Endothelial cell of umbilical vein (primary cell): Measurements from ENCODE around the gene TCEAL4. TPM values are rescaled to one million over a fixed set of nuclear protein-coding genes. Genes with fewer than 3 reads are reported as not detected.

Experiments used
- BruUV-seq: library from RNA; stranded (reverse); fragments of 400-500 nt; replicated peaks from 2 replicates; lab custom pipeline; 2021; lab: Mats Ljungman, UMichigan
- CTCF ChIA-PET: fragments of 300-600, 350-600 bp; sonication (Branson Sonifier 250); formaldehyde crosslinking; loops from one replicate; lab custom pipeline; 2021; ENCODE audit warnings: antibody characterized with exemption, inconsistent platforms; lab: Charles Lee
- POLR2A ChIA-PET: fragments of 300-600, 350-600 bp; sonication (Branson Sonifier 250); formaldehyde crosslinking; loops from one replicate; lab custom pipeline; 2021; ENCODE audit warnings: antibody characterized with exemption, inconsistent platforms; lab: Charles Lee
- DNase-seq: peaks from one replicate; pipeline ENCODE4 v3.0.0-alpha.2; 2011; ENCODE audit warnings: low read depth, low spot score
- FAIRE-seq: peaks from 2 replicates; lab custom pipeline; 2011; peaks lifted over from hg19 to GRCh38; lab: Jason Lieb, UNC
- H2AFZ ChIP-seq: 2 replicates; pipeline ENCODE4 v1.6.0; 2012; ENCODE audit warnings: low read depth, low read length, control low read depth, inconsistent platforms
- H3K27ac ChIP-seq: 2 replicates; pipeline ENCODE4 v1.5.1; 2011; ENCODE audit warnings: low read depth, mild to moderate bottlenecking, control low read depth, low read length, moderate library complexity; ENCODE audit not compliant: insufficient read depth
- H3K27me3 ChIP-seq, 2 experiments: 2 replicates each; pipeline versions ENCODE4 v1.6.0 to v1.6.1; 2011; ENCODE audit warnings: low read length in 2 of 2, mixed read lengths in 1 of 2; ENCODE audit not compliant: control insufficient read depth in 2 of 2, insufficient read depth in 2 of 2
- H3K36me3 ChIP-seq, 2 experiments: 2 replicates in 1 of 2; 3 replicates in 1 of 2; pipeline ENCODE4 v1.5.1; 2011; ENCODE audit warnings: low read length in 2 of 2, mild to moderate bottlenecking in 1 of 2, moderate library complexity in 1 of 2; ENCODE audit not compliant: control insufficient read depth in 2 of 2, insufficient read depth in 2 of 2; ENCODE audit errors: extremely low read depth in 1 of 2
- H3K4me1 ChIP-seq: 3 replicates; pipeline ENCODE4 v1.5.1; 2011; ENCODE audit warnings: mild to moderate bottlenecking, low read length; ENCODE audit not compliant: control insufficient read depth, insufficient read depth; ENCODE audit errors: extremely low read depth
- H3K4me2 ChIP-seq: 2 replicates; pipeline ENCODE4 v1.6.1; 2011; ENCODE audit warnings: low read length, control low read depth, mixed read lengths; ENCODE audit not compliant: insufficient read depth
- H3K4me3 ChIP-seq, 3 experiments: fragments of 200-600 bp in 1 of 3; sonication (generic), shearing (Covaris generic) in 1 of 3; replicated peaks in 1 of 3; 2 replicates each; pipeline ENCODE4 v1.5.1; 2011 to 2016; ENCODE audit warnings: control low read depth in 3 of 3, low read length in 3 of 3, mild to moderate bottlenecking in 2 of 3, inconsistent platforms in 1 of 3, low read depth in 1 of 3, moderate library complexity in 1 of 3; ENCODE audit not compliant: insufficient read depth in 1 of 3
- H3K79me2 ChIP-seq: 2 replicates; pipeline ENCODE4 v1.6.0; 2012; ENCODE audit warnings: low read length, inconsistent platforms; ENCODE audit not compliant: control insufficient read depth, insufficient read depth
- H3K9ac ChIP-seq: replicated peaks from 2 replicates; pipeline ENCODE3; 2011; ENCODE audit warnings: low read length, control low read depth; ENCODE audit not compliant: insufficient read depth; ENCODE audit errors: extremely low read depth
- H3K9me1 ChIP-seq: replicated peaks from 3 replicates; pipeline ENCODE4 v1.6.0; 2011; ENCODE audit warnings: mild to moderate bottlenecking, low read length; ENCODE audit not compliant: control insufficient read depth, insufficient read depth; ENCODE audit errors: extremely low read depth
- H3K9me3 ChIP-seq: replicated peaks from 2 replicates; pipeline ENCODE4 v1.5.1; 2012; ENCODE audit warnings: low read length, inconsistent platforms; ENCODE audit not compliant: control insufficient read depth, insufficient read depth
- H4K20me1 ChIP-seq: replicated peaks from 2 replicates; pipeline ENCODE3; 2011; ENCODE audit warnings: mild to moderate bottlenecking, low read length; ENCODE audit not compliant: control insufficient read depth, insufficient read depth; ENCODE audit errors: extremely low read depth
- EZH2 ChIP-seq: IDR thresholded peaks from 2 replicates; pipeline ENCODE4 v1.6.1; 2012; ENCODE audit warnings: borderline replicate concordance, low read depth, mild to moderate bottlenecking, moderate library complexity, low read length, inconsistent platforms; ENCODE audit not compliant: severe bottlenecking
- FOS ChIP-seq: IDR thresholded peaks from 2 replicates; pipeline ENCODE4 v1.6.1; 2011; ENCODE audit warnings: mild to moderate bottlenecking, low read length, moderate library complexity, borderline replicate concordance; ENCODE audit not compliant: insufficient read depth
- GATA2 ChIP-seq: IDR thresholded peaks from 2 replicates; pipeline ENCODE4 v1.7.0; 2011; ENCODE audit warnings: low read depth, mild to moderate bottlenecking, moderate library complexity, mixed read lengths, low read length; ENCODE audit not compliant: insufficient read length, insufficient read depth
- JUN ChIP-seq: IDR thresholded peaks from 2 replicates; pipeline ENCODE4 v1.6.1; 2011; ENCODE audit warnings: borderline replicate concordance, low read depth; ENCODE audit not compliant: insufficient read length, insufficient read depth
- MYC ChIP-seq: IDR thresholded peaks from one replicate; pipeline ENCODE4 v1.6.1; 2011; ENCODE audit warnings: mild to moderate bottlenecking, low read depth, low read length
- POLR2A ChIP-seq: IDR thresholded peaks from 2 replicates; pipeline ENCODE4 v1.6.1; 2012; ENCODE audit warnings: low read depth, mild to moderate bottlenecking, control low read depth, low read length
- POLR2AphosphoS5 ChIP-seq: IDR thresholded peaks from 2 replicates; pipeline ENCODE4 v1.6.1; 2012; ENCODE audit warnings: low read depth, mild to moderate bottlenecking, control low read depth, low read length, moderate library complexity; ENCODE audit not compliant: insufficient read depth
- dilution Hi-C: fragments of 300-500 bp; cut with MboI; formaldehyde crosslinking; loops from one replicate; pipeline ENCODE4 v1.15.0; 2019; ENCODE audit warnings: low sequenced_read_pairs; ENCODE audit not compliant: extremely low pct_ligation_motif_present
- intact Hi-C: fragments of 100-400 bp; cut with micrococcal nuclease; formaldehyde crosslinking; loops from one replicate; pipeline ENCODE4 v1.10.0; 2022
- polyA plus RNA-seq, 4 experiments: library from polyadenylated mRNA; depleted of rRNA in 3 of 4; stranded (reverse) in 3 of 4; unstranded in 1 of 4; fragments of >200 nt; gene quantifications; 2 replicates each; pipeline versions ENCODE4 v1.2.1 to v1.2.3, GENCODE V29; 2011 to 2012; ENCODE audit warnings: missing spikeins in 1 of 4
- total RNA-seq: library from RNA; stranded (reverse); gene quantifications from 2 replicates; pipeline ENCODE4 v1.2.3, GENCODE V29; 2021
- TF ChIP-seq, protein P1 (sequence below): IDR thresholded peaks from 2 replicates; pipeline ENCODE4 v1.6.1; 2011; ENCODE audit not compliant: insufficient read depth, insufficient read length
- TF ChIP-seq, protein P2 (sequence below), 2 donors: IDR thresholded peaks; 1 replicate in 1 of 2; 2 replicates in 1 of 2; pipeline ENCODE4 v1.5.1; 2011; ENCODE audit warnings: low read length in 2 of 2, mild to moderate bottlenecking in 2 of 2, moderate library complexity in 2 of 2, control low read depth in 1 of 2, inconsistent platforms in 1 of 2, low read depth in 1 of 2; ENCODE audit not compliant: insufficient read depth in 1 of 2; ENCODE audit errors: extremely low read depth in 1 of 2

Gene TCEAL4
- total and polyA plus RNA-seq, 2 donors (not counting 3 experiments of a cell fraction or from before 2014, with no cell fraction given) = 16.9 to 74.6 TPM

DNA sequence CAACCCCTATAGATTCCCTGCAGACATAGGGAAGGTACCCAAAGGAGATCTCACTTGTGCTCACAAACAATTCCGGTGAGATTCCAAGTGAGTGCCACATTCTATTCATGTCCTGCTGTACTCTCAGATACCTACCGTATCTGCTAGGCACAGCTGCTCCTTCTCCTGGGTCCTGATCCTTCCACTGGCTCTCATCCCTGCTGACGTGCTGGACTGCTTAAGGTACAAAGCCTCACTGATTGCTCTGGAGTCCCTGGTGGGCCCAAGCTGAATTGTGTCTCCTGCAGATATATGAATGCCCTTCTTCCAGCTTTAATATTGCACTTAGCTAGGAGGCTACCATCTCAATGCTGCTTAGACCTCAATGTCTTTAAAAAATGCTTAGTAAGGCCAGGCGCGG lies 45.8 kb downstream of the TCEAL4 start:
- dilution Hi-C loops = no loop called here
- intact Hi-C loops = no loop called here
- H2AFZ ChIP-seq = no peak overlapping the region
- DNase-seq (no peak), FAIRE-seq (no peak)
- H3K9me3 ChIP-seq = no peaks in the 10 kb centered on the region
- TF ChIP-seq EZH2 (no peak), POLR2A (no peak), GATA2 (no peak)
- H3K9ac ChIP-seq = no peak overlapping the region
- no peaks in the 10 kb centered on the region for H3K9me1 ChIP-seq
- H4K20me1 ChIP-seq = no peaks in the 10 kb centered on the region
- peaks cover 4% of the 10 kb centered on the region for H3K79me2 ChIP-seq
- BruUV-seq = no TSS peak
- ChIA-PET CTCF (interaction anchor here (1.2 to 1.8 kb wide), 5 partner anchors 23 to 98 kb away, joined by 4 to 19 read pairs (median 6); partner anchors contain the start of gene TCEAL3), POLR2A (no interaction called here)
- peaks cover 23% of the 10 kb centered on the region for H3K4me1 ChIP-seq
- H3K4me2 ChIP-seq = no peak overlapping the region
- no peaks in the 10 kb centered on the region for H3K27me3 ChIP-seq
- H3K36me3 ChIP-seq = no peaks in the 10 kb centered on the region
- H3K4me3 ChIP-seq = no peak overlapping the region
- no peak overlapping the region for H3K27ac ChIP-seq

DNA sequence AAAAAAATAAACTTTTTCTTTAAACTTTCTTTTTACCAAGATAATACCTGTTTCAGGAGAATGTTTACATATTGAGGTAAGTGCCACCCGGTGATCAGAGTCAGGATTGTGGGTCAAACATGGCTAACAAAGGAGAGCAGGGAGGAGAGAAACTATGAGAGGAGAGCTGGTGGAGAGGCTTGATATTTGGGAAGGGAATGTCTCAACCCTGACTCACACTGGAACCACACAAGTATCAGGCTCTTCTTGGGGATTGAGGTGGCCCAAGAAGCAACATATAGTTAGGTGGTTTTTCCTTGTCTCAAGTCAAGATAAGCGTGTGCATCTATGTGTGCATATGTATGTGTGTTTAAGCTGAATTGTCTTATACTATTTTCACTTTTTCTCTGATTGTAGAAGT lies 50.1 kb downstream of the TCEAL4 start:
- Histone ChIP-seq H2AFZ (no peak overlapping the region), H3K27ac (no peak overlapping the region), H3K79me2 (no peaks in the 10 kb centered on the region), H3K27me3 (no peaks in the 10 kb centered on the region), H3K9ac (no peak overlapping the region), H3K9me1 (no peaks in the 10 kb centered on the region), H3K36me3 (no peaks in the 10 kb centered on the region), H4K20me1 (no peaks in the 10 kb centered on the region), H3K9me3 (no peaks in the 10 kb centered on the region), H3K4me2 (no peak overlapping the region), H3K4me1 (peaks cover 16% of the 10 kb centered on the region), H3K4me3 (no peak overlapping the region)
- TF ChIP-seq, protein P1, sequence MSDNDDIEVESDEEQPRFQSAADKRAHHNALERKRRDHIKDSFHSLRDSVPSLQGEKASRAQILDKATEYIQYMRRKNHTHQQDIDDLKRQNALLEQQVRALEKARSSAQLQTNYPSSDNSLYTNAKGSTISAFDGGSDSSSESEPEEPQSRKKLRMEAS = no peak
- TF ChIP-seq, protein P2, sequence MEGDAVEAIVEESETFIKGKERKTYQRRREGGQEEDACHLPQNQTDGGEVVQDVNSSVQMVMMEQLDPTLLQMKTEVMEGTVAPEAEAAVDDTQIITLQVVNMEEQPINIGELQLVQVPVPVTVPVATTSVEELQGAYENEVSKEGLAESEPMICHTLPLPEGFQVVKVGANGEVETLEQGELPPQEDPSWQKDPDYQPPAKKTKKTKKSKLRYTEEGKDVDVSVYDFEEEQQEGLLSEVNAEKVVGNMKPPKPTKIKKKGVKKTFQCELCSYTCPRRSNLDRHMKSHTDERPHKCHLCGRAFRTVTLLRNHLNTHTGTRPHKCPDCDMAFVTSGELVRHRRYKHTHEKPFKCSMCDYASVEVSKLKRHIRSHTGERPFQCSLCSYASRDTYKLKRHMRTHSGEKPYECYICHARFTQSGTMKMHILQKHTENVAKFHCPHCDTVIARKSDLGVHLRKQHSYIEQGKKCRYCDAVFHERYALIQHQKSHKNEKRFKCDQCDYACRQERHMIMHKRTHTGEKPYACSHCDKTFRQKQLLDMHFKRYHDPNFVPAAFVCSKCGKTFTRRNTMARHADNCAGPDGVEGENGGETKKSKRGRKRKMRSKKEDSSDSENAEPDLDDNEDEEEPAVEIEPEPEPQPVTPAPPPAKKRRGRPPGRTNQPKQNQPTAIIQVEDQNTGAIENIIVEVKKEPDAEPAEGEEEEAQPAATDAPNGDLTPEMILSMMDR (IDR thresholded peaks at IDR 0.05; ENCODE audit: extremely low read depth in 1 of 2, insufficient read depth in 1 of 2, low read depth in 1 of 2, low read length in 2 of 2) = no peak
- TF ChIP-seq FOS = no peak
- TF ChIP-seq POLR2A = no peak
- no peak for TF ChIP-seq MYC
- TF ChIP-seq JUN = no peak
- no peak for TF ChIP-seq POLR2AphosphoS5
- TF ChIP-seq EZH2 = no peak
- no peak for TF ChIP-seq GATA2
- ChIA-PET CTCF (no interaction called here), POLR2A (no interaction called here)
- no peak for FAIRE-seq
- dilution Hi-C loops = no loop called here
- intact Hi-C loops = no loop called here
- no peak for DNase-seq
- no TSS peak for BruUV-seq
